NB4 (cell line): Measurements from ENCODE around the gene DUS4L.

Experiments used
- MYC ChIP-seq: IDR thresholded peaks from 2 replicates; pipeline ENCODE4 v1.6.1; 2011; ENCODE audit warnings: low read depth, low read length
- TF ChIP-seq, protein P1 (sequence below): IDR thresholded peaks from one replicate; pipeline ENCODE4 v1.5.1; 2012; ENCODE audit warnings: low read depth, low read length

DNA sequence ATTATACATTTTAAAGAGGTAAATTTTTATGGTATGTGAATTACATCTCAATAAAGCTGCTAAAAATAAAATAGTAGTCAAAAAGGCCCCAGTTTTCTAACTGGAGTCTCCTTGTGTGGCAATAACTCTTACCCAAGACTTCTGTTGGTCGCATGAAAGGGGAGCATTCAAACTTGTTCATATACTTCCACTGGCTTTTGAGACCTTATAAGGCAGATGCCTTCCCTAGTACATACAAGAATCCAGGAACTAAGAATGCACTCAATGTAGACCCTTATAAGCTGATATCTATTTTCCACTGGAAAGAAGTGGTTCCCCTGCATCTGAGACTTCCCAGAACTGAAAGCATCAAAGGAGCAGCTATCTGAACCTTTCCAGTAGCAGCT, 29.2 kb downstream of the DUS4L start:
- TF ChIP-seq, protein P1, sequence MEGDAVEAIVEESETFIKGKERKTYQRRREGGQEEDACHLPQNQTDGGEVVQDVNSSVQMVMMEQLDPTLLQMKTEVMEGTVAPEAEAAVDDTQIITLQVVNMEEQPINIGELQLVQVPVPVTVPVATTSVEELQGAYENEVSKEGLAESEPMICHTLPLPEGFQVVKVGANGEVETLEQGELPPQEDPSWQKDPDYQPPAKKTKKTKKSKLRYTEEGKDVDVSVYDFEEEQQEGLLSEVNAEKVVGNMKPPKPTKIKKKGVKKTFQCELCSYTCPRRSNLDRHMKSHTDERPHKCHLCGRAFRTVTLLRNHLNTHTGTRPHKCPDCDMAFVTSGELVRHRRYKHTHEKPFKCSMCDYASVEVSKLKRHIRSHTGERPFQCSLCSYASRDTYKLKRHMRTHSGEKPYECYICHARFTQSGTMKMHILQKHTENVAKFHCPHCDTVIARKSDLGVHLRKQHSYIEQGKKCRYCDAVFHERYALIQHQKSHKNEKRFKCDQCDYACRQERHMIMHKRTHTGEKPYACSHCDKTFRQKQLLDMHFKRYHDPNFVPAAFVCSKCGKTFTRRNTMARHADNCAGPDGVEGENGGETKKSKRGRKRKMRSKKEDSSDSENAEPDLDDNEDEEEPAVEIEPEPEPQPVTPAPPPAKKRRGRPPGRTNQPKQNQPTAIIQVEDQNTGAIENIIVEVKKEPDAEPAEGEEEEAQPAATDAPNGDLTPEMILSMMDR: no peak
- no peak for TF ChIP-seq MYC
